Bronchial epithelial cell (primary cell): Measurements from ENCODE around the gene CXCR4. TPM values are rescaled to one million over a fixed set of nuclear protein-coding genes. Genes with fewer than 3 reads are reported as not detected.

ENCODE experiments used
- DNase-seq: peaks from one replicate; pipeline ENCODE4 v3.0.0-alpha.2; 2010; ENCODE audit warnings: low read depth
- FAIRE-seq: peaks from 2 replicates; lab custom pipeline; 2011; peaks lifted over from hg19 to GRCh38; lab: Jason Lieb, UNC
- H3K27me3 ChIP-seq: 2 replicates; pipeline ENCODE4 v1.5.1; 2011; ENCODE audit warnings: low read length; ENCODE audit not compliant: control insufficient read depth, insufficient read depth
- H3K36me3 ChIP-seq: 2 replicates; pipeline ENCODE4 v1.5.1; 2011; ENCODE audit warnings: low read length; ENCODE audit not compliant: control insufficient read depth, insufficient read depth
- H3K4me3 ChIP-seq: 2 replicates; pipeline ENCODE4 v1.5.1; 2011; ENCODE audit warnings: mild to moderate bottlenecking, low read depth, low read length, control low read depth
- CTCF ChIP-seq: IDR thresholded peaks from 2 replicates; pipeline ENCODE4 v1.5.1; 2011; ENCODE audit warnings: mild to moderate bottlenecking, moderate library complexity, low read length, control low read depth, inconsistent platforms; ENCODE audit not compliant: insufficient read depth, severe bottlenecking
- total RNA-seq: library from RNA; depleted of rRNA; stranded (reverse); fragments of >200 nt; gene quantifications from 2 replicates; pipeline ENCODE4 v1.2.1, GENCODE V29; 2014

The CXCR4 gene
- total RNA-seq, 1 donor from 2014 or later: under 0.01 TPM

- TF ChIP-seq CTCF: no peak
- Histone ChIP-seq H3K27me3 (no peaks in the 10 kb centered on the region), H3K4me3 (no peak overlapping the region), H3K36me3 (no peaks in the 10 kb centered on the region)
- FAIRE-seq (no peak), DNase-seq (no peak)
These were observed 49.9 kb downstream of the CXCR4 start for GRCh38 chr2:136067897-136068580.

- Histone ChIP-seq H3K36me3 (no peaks in the 10 kb centered on the region), H3K4me3 (no peak overlapping the region), H3K27me3 (no peaks in the 10 kb centered on the region)
- FAIRE-seq: no peak
- TF ChIP-seq CTCF: no peak
- DNase-seq: no peak
These were observed 50.5 kb downstream of the CXCR4 start for GRCh38 chr2:136067459-136067858.

- Histone ChIP-seq H3K27me3 (no peaks in the 10 kb centered on the region), H3K4me3 (no peak overlapping the region), H3K36me3 (no peaks in the 10 kb centered on the region)
- no peak for TF ChIP-seq CTCF
- FAIRE-seq: no peak
- DNase-seq: no peak
These were observed 52.0 kb downstream of the CXCR4 start for GRCh38 chr2:136065907-136066306.

- DNase-seq (no peak), FAIRE-seq (no peak)
- H3K4me3 ChIP-seq: no peak overlapping the region
- no peaks in the 10 kb centered on the region for H3K27me3 ChIP-seq
- H3K36me3 ChIP-seq: no peaks in the 10 kb centered on the region
- TF ChIP-seq CTCF: no peak
These were observed 52.6 kb downstream of the CXCR4 start for GRCh38 chr2:136065384-136065783.

Other genes with a start within 250 kb of the CXCR4 start
- gene MCM6, start 241.7 kb downstream of the CXCR4 start, total RNA-seq: 2.4 and 3.7 TPM in 2 replicates
- gene DARS1, start 132.5 kb downstream of the CXCR4 start, total RNA-seq: 106 and 111 TPM in 2 replicates